GM12878 (cell line): ENCODE results near the gene IFNAR2. TPM values are rescaled to one million over a fixed set of nuclear protein-coding genes. Genes with fewer than 3 reads are reported as not detected.

Source experiments
- ATAC-seq: fragments of 200-7000 bp; cut with Tn5 transposase; 3 replicates; pipeline ENCODE4 v1.9.1; 2020; ENCODE audit warnings: mild to moderate bottlenecking, moderate library complexity
- BruUV-seq: library from RNA; stranded (reverse); fragments of 400-500 nt; replicated peaks from 2 replicates; lab custom pipeline; 2021; lab: Mats Ljungman, UMichigan
- CTCF ChIA-PET: fragments of 300-600 bp; sonication (Branson Sonifier 250); formaldehyde crosslinking; extraction: SDS; loops from one replicate; lab custom pipeline; 2021; ENCODE audit warnings: inconsistent platforms; lab: Yijun Ruan, JAX
- POLR2A ChIA-PET: fragments of 350-600 bp; formaldehyde crosslinking; extraction: SDS; loops from one replicate; lab custom pipeline; 2021; ENCODE audit warnings: inconsistent platforms; lab: Charles Lee
- RAD21 ChIA-PET: fragments of 300-600 bp; sonication (Branson Sonifier 250); formaldehyde crosslinking; loops from one replicate; lab custom pipeline; 2023; ENCODE audit warnings: antibody characterized with exemption; ENCODE audit not compliant: unreplicated experiment; lab: Charles Lee
- SMC1A ChIA-PET: fragments of 300-600 bp; sonication (Branson Sonifier 250); formaldehyde crosslinking; loops from one replicate; lab custom pipeline; 2023; ENCODE audit not compliant: unreplicated experiment, uncharacterized antibody; lab: Charles Lee
- DNase-seq: peaks from one replicate; pipeline ENCODE4 v3.0.0-alpha.2; 2011; ENCODE audit warnings: low read depth, low spot score
- FAIRE-seq: peaks from 3 replicates; lab custom pipeline; 2011; peaks lifted over from hg19 to GRCh38; lab: Jason Lieb, UNC
- H2AFZ ChIP-seq: 2 replicates; pipeline ENCODE4 v1.6.0; 2011; ENCODE audit warnings: low read depth, low read length, control low read depth; ENCODE audit not compliant: control insufficient read depth
- H3K27ac ChIP-seq: 2 replicates; pipeline ENCODE4 v1.5.1; 2011; ENCODE audit warnings: control low read depth; ENCODE audit not compliant: control insufficient read depth, insufficient read depth
- H3K27me3 ChIP-seq, 2 experiments: replicated peaks in 1 of 2; 2 replicates each; pipeline versions ENCODE4 v1.6.0 to v1.6.1; 2011; ENCODE audit warnings: low read length in 1 of 2; ENCODE audit not compliant: control insufficient read depth in 2 of 2, insufficient read depth in 2 of 2
- H3K36me3 ChIP-seq, 2 experiments: 2 replicates each; pipeline ENCODE4 v1.5.1; 2011; ENCODE audit warnings: low read length in 1 of 2; ENCODE audit not compliant: control insufficient read depth in 2 of 2, insufficient read depth in 2 of 2
- H3K4me1 ChIP-seq: 2 replicates; pipeline ENCODE4 v1.6.1; 2011; ENCODE audit warnings: mild to moderate bottlenecking, low read length, moderate library complexity, mixed read lengths; ENCODE audit not compliant: control insufficient read depth, insufficient read depth
- H3K4me2 ChIP-seq: 2 replicates; pipeline ENCODE4 v1.6.0; 2011; ENCODE audit warnings: control low read depth; ENCODE audit not compliant: control insufficient read depth, insufficient read depth
- H3K4me3 ChIP-seq: fragments of 200-600 bp; sonication (generic); 2 replicates; pipeline ENCODE4 v1.5.1; 2016
- H3K79me2 ChIP-seq: 2 replicates; pipeline ENCODE4 v1.6.0; 2011; ENCODE audit warnings: low read length; ENCODE audit not compliant: control insufficient read depth, insufficient read depth
- H3K9ac ChIP-seq: 2 replicates; pipeline ENCODE4 v1.8.0; 2011; ENCODE audit warnings: low read length, control low read depth, mixed read lengths; ENCODE audit not compliant: control insufficient read depth, insufficient read depth
- H3K9me3 ChIP-seq: replicated peaks from 3 replicates; pipeline ENCODE4 v1.5.1; 2011; ENCODE audit warnings: mild to moderate bottlenecking, low read length; ENCODE audit not compliant: control insufficient read depth, insufficient read depth
- H4K20me1 ChIP-seq: 2 replicates; pipeline ENCODE4 v1.6.0; 2011; ENCODE audit not compliant: control insufficient read depth, insufficient read depth
- BMI1 ChIP-seq: fragments of 450-650 bp; IDR thresholded peaks from 2 replicates; pipeline ENCODE4 v1.6.1; 2016; ENCODE audit warnings: mild to moderate bottlenecking, moderate library complexity, borderline replicate concordance
- BRCA1 ChIP-seq: IDR thresholded peaks from 2 replicates; pipeline ENCODE4 v1.6.1; 2011; ENCODE audit warnings: low read depth, low read length, improper control_type of control experiment
- CHD2 ChIP-seq: IDR thresholded peaks from 2 replicates; pipeline ENCODE4 v1.6.1; 2011; ENCODE audit warnings: low read depth, low read length, improper control_type of control experiment, borderline replicate concordance
- FOS ChIP-seq: IDR thresholded peaks from 3 replicates; pipeline ENCODE4 v1.6.1; 2011; ENCODE audit warnings: borderline replicate concordance; ENCODE audit not compliant: insufficient read length; ENCODE audit errors: extremely low read depth
- GABPA ChIP-seq: IDR thresholded peaks from 2 replicates; pipeline ENCODE4 v1.6.1; 2014; ENCODE audit warnings: antibody characterized with exemption, low read depth, mild to moderate bottlenecking, inconsistent platforms
- GATAD2B ChIP-seq: fragments of 450-650 bp; conservative IDR thresholded peaks from 2 replicates; pipeline ENCODE4 v1.6.1; 2017; ENCODE audit warnings: low read depth, mild to moderate bottlenecking, moderate library complexity
- IKZF2 ChIP-seq, 2 experiments: fragments of 450-650 bp; IDR thresholded peaks; 2 replicates each; pipeline ENCODE4 v1.6.1; 2017; ENCODE audit warnings: mild to moderate bottlenecking in 2 of 2, moderate library complexity in 2 of 2
- MEF2A ChIP-seq: IDR thresholded peaks from 2 replicates; pipeline ENCODE4 v1.6.1; 2011; ENCODE audit warnings: low read depth, mild to moderate bottlenecking, low read length, moderate library complexity; ENCODE audit not compliant: insufficient read depth
- MYB ChIP-seq: fragments of 150-350 bp; IDR thresholded peaks from 2 replicates; pipeline ENCODE4 v1.6.1; 2014; ENCODE audit warnings: mild to moderate bottlenecking, low read depth, low read length, borderline replicate concordance
- NFIC ChIP-seq: IDR thresholded peaks from 2 replicates; pipeline ENCODE4 v1.6.1; 2012; ENCODE audit warnings: low read depth, mild to moderate bottlenecking, inconsistent platforms, low read length, moderate library complexity
- NR2C2 ChIP-seq: IDR thresholded peaks from 2 replicates; pipeline ENCODE4 v1.6.1; 2011; ENCODE audit warnings: borderline replicate concordance, low read depth; ENCODE audit not compliant: control insufficient read depth, insufficient read length
- NR2F1 ChIP-seq: fragments of 450-650 bp; conservative IDR thresholded peaks from 2 replicates; pipeline ENCODE4 v1.6.1; 2017; ENCODE audit warnings: mild to moderate bottlenecking
- SMC3 ChIP-seq: IDR thresholded peaks from 2 replicates; pipeline ENCODE4 v1.6.1; 2011; ENCODE audit warnings: low read length, improper control_type of control experiment, borderline replicate concordance
- TARDBP ChIP-seq: IDR thresholded peaks from 2 replicates; pipeline ENCODE4 v1.6.1; 2016; ENCODE audit warnings: borderline replicate concordance
- WRNIP1 ChIP-seq: IDR thresholded peaks from 2 replicates; pipeline ENCODE4 v1.6.1; 2011; ENCODE audit warnings: low read depth, low read length, improper control_type of control experiment, borderline replicate concordance
- YBX1 ChIP-seq: fragments of 450-650 bp; IDR thresholded peaks from 2 replicates; pipeline ENCODE4 v1.6.1; 2016; ENCODE audit warnings: antibody characterized with exemption
- ZNF274 ChIP-seq: IDR thresholded peaks from one replicate; pipeline ENCODE4 v1.8.0; 2011; ENCODE audit not compliant: insufficient read length, insufficient read depth
- WGBS: methylation state at CpG from one replicate; pipeline ENCODE4 v1.1.6; 2016; ENCODE audit warnings: low lambda C conversion rate; ENCODE audit not compliant: insufficient replicate concordance, insufficient coverage; ENCODE audit errors: missing lambda C conversion rate; 5-methylcytosine and 5-hydroxymethylcytosine counted together
- in situ Hi-C: fragments of 300-500 bp; cut with MboI; formaldehyde crosslinking; loops from 9 replicates; pipeline ENCODE4 v1.14.3; 2018; ENCODE audit warnings: mixed read lengths
- intact Hi-C: fragments of 100-400 bp; cut with micrococcal nuclease; formaldehyde crosslinking; loops from one replicate; pipeline ENCODE4 v1.14.2; 2022; ENCODE audit not compliant: unreplicated experiment
- polyA plus RNA-seq, 11 experiments: library from polyadenylated mRNA; depleted of rRNA in 4 of 11; unstranded in 6 of 11; stranded (reverse) in 5 of 11; fragments of >200 nt; fragmentation: Nextera tagmentation in 4 of 11; fragmentation: Illumina TruSeq in 1 of 11; extraction: Ambion mirVana in 4 of 11; extraction: Trizol in 1 of 11; gene quantifications; 1 replicate in 1 of 11; 2 replicates in 10 of 11; pipeline versions ENCODE4 v1.2.1 to v1.2.3, GENCODE V29; 2011 to 2016; ENCODE audit warnings: inconsistent platforms in 2 of 11, missing spikeins in 2 of 11, low read depth in 1 of 11
- total RNA-seq, 4 experiments: library from RNA; depleted of rRNA in 3 of 4; stranded (reverse); fragments of >200 nt in 3 of 4; fragmentation: Illumina TruSeq in 1 of 4; extraction: Trizol in 1 of 4; gene quantifications; 2 replicates each; pipeline versions ENCODE4 v1.2.1 to v1.2.3, GENCODE V29; 2013 to 2021
- TF ChIP-seq, protein P1 (sequence below): IDR thresholded peaks from 2 replicates; pipeline ENCODE4 v1.6.1; 2011; ENCODE audit warnings: low read depth, mild to moderate bottlenecking, low read length, moderate library complexity, borderline replicate concordance; ENCODE audit errors: extremely low read depth
- TF ChIP-seq, protein P2 (sequence below): fragments of 150-350 bp; IDR thresholded peaks from 2 replicates; pipeline ENCODE4 v1.6.1; 2014; ENCODE audit warnings: mild to moderate bottlenecking, low read depth, low read length

IFNAR2 gene
- total and polyA plus RNA-seq, 10 of the 15 experiments (the other 5 are each of a cell fraction or from before 2014, with no cell fraction given): 8.5 to 99.7 (median 58.1) TPM

DNA sequence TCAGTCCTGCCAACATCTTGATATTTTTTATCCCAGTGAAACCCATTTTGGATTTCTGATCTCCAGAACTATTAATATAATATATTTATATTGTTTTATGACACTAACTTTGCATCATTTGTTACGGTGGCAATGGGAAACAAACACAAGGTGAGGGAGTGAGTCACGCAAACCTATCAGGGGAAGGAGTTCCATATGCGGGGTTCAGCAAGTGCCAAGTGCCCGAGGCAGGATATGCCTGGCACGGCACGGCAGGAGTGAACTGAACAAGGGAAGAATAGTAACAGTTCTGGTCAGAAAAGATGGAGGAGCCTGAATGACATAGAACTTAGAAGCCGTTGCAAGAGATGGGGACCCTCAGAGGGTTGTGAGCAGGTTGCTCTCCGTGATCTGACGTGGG is 28.7 kb downstream of the IFNAR2 start:
- SMC1A ChIA-PET: interaction anchor here (1.1 kb wide), 1 partner anchor 8 kb away, joined by 3 read pairs; no protein-coding TSS in a partner anchor
- no peak overlapping the region for H3K9ac ChIP-seq
- H4K20me1 ChIP-seq: no peaks in the 10 kb centered on the region
- 97% methylated on average over 9 of the region's 9 CpGs for WGBS
- H3K4me1 ChIP-seq: peaks cover 5% of the 10 kb centered on the region; the same call in 1 of the 2 replicates
- BruUV-seq: no TSS peak
- no peak overlapping the region for H3K4me2 ChIP-seq
- in situ Hi-C loops (loop anchor here (25.0 kb wide), 1 partner anchor 1604 kb away; no protein-coding TSS in a partner anchor), intact Hi-C loops (no loop called here)
- RAD21 ChIA-PET: no interaction called here
- ATAC-seq: no peak
- H3K27me3 ChIP-seq: no peaks in the 10 kb centered on the region
- no peak overlapping the region for H2AFZ ChIP-seq
- FAIRE-seq: no peak
- no peaks in the 10 kb centered on the region; the same call in 2 of the 3 replicates for H3K9me3 ChIP-seq
- POLR2A ChIA-PET: no interaction called here
- H3K36me3 ChIP-seq: peaks cover 23 to 51% of the 10 kb centered on the region in 2 experiments
- no peak for DNase-seq
- H3K27ac ChIP-seq: no peak overlapping the region
- TF ChIP-seq GATAD2B: no peak
- TF ChIP-seq GABPA: no peak
- TF ChIP-seq CHD2: no peak
- TF ChIP-seq WRNIP1: no peak
- no peak for TF ChIP-seq NFIC
- no peak for TF ChIP-seq TARDBP
- TF ChIP-seq SMC3: no peak
- TF ChIP-seq NR2F1: no peak
- no peak for TF ChIP-seq MYB
- TF ChIP-seq ZNF274: no peak
- no peak for TF ChIP-seq YBX1
- no peak for TF ChIP-seq MEF2A
- TF ChIP-seq, protein P1, sequence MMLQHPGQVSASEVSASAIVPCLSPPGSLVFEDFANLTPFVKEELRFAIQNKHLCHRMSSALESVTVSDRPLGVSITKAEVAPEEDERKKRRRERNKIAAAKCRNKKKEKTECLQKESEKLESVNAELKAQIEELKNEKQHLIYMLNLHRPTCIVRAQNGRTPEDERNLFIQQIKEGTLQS: no peak
- no peak for TF ChIP-seq BRCA1
- TF ChIP-seq FOS: no peak
- TF ChIP-seq NR2C2: no peak
- TF ChIP-seq IKZF2 (IDR thresholded peaks at IDR 0.05): no peak
- TF ChIP-seq, protein P2, sequence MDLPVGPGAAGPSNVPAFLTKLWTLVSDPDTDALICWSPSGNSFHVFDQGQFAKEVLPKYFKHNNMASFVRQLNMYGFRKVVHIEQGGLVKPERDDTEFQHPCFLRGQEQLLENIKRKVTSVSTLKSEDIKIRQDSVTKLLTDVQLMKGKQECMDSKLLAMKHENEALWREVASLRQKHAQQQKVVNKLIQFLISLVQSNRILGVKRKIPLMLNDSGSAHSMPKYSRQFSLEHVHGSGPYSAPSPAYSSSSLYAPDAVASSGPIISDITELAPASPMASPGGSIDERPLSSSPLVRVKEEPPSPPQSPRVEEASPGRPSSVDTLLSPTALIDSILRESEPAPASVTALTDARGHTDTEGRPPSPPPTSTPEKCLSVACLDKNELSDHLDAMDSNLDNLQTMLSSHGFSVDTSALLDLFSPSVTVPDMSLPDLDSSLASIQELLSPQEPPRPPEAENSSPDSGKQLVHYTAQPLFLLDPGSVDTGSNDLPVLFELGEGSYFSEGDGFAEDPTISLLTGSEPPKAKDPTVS: no peak
- TF ChIP-seq BMI1: no peak
- CTCF ChIA-PET: no interaction called here
- H3K4me3 ChIP-seq: no peak overlapping the region
- peaks cover under 1% of the 10 kb centered on the region for H3K79me2 ChIP-seq
